ENCODE measurements around the gene RPS2.

RPS2 gene

GRCh38 chr16:1982991-1983543 lies 18.4 kb upstream of the RPS2 start:
- TF ChIP-seq EP300 (IDR thresholded peaks at IDR 0.05; ENCODE audit: borderline replicate concordance) (no peak), CEBPB (IDR thresholded peaks at IDR 0.05) (no peak), CREB1 (IDR thresholded peaks at IDR 0.05; ENCODE audit: low read depth) (no peak), FOXM1 (IDR thresholded peaks at IDR 0.05; ENCODE audit: borderline replicate concordance, low read depth) (no peak), REST (IDR thresholded peaks at IDR 0.05; ENCODE audit: low read depth) (no peak), MAX (IDR thresholded peaks at IDR 0.05) (no peak), TAF1 (IDR thresholded peaks at IDR 0.05; ENCODE audit: low read depth) (no peak), YY1 (IDR thresholded peaks at IDR 0.05; ENCODE audit: low read depth) (no peak), TEAD4 (IDR thresholded peaks at IDR 0.05) (no peak)

- TF ChIP-seq CREB1 (IDR thresholded peaks at IDR 0.05; ENCODE audit: low read depth) (no peak), MAX (IDR thresholded peaks at IDR 0.05) (no peak), TEAD4 (IDR thresholded peaks at IDR 0.05) (no peak), REST (IDR thresholded peaks at IDR 0.05; ENCODE audit: low read depth) (no peak)
Observed at GRCh38 chr16:1982013-1982433, 17.4 kb upstream of the RPS2 start.

- no peak for TF ChIP-seq TAF1 (IDR thresholded peaks at IDR 0.05; ENCODE audit: low read depth)
- TF ChIP-seq NFIC (IDR thresholded peaks at IDR 0.05) = no peak
- TF ChIP-seq YY1 (IDR thresholded peaks at IDR 0.05; ENCODE audit: low read depth) = no peak
- TF ChIP-seq USF1 (IDR thresholded peaks at IDR 0.05) = no peak
- TF ChIP-seq TCF12 (IDR thresholded peaks at IDR 0.05; ENCODE audit: low read depth) = no peak
- no peak for TF ChIP-seq REST (IDR thresholded peaks at IDR 0.05; ENCODE audit: low read depth)
- no peak for TF ChIP-seq RAD21 (IDR thresholded peaks at IDR 0.05; ENCODE audit: low read depth)
- TF ChIP-seq ZBTB7A (IDR thresholded peaks at IDR 0.05; ENCODE audit: low read depth) = no peak
- TF ChIP-seq CEBPB (IDR thresholded peaks at IDR 0.05) = no peak
- TF ChIP-seq EP300 (IDR thresholded peaks at IDR 0.05; ENCODE audit: borderline replicate concordance) = no peak
- no peak for TF ChIP-seq CREB1 (IDR thresholded peaks at IDR 0.05; ENCODE audit: low read depth)
- TF ChIP-seq MAX (IDR thresholded peaks at IDR 0.05) = no peak
- no peak for TF ChIP-seq FOXM1 (IDR thresholded peaks at IDR 0.05; ENCODE audit: borderline replicate concordance, low read depth)
- TF ChIP-seq EGR1 (IDR thresholded peaks at IDR 0.05) = no peak
- TF ChIP-seq TEAD4 (IDR thresholded peaks at IDR 0.05) = no peak
Observed at GRCh38 chr16:1981398-1981836, 16.8 kb upstream of the RPS2 start, which contains the start of gene NOXO1. Gene NOXO1, minus strand, starts transcription at chr16:1981469. Its CDS starts 290 bp downstream, at chr16:1981179.

- TF ChIP-seq CEBPB (IDR thresholded peaks at IDR 0.05) (no peak), REST (IDR thresholded peaks at IDR 0.05; ENCODE audit: low read depth) (no peak), EP300 (IDR thresholded peaks at IDR 0.05; ENCODE audit: borderline replicate concordance) (no peak), RAD21 (IDR thresholded peaks at IDR 0.05; ENCODE audit: low read depth) (no peak), USF1 (IDR thresholded peaks at IDR 0.05) (no peak), FOXM1 (IDR thresholded peaks at IDR 0.05; ENCODE audit: borderline replicate concordance, low read depth) (no peak), ZBTB7A (IDR thresholded peaks at IDR 0.05; ENCODE audit: low read depth) (no peak), CREB1 (IDR thresholded peaks at IDR 0.05; ENCODE audit: low read depth) (no peak), TEAD4 (IDR thresholded peaks at IDR 0.05) (no peak), MAX (IDR thresholded peaks at IDR 0.05) (no peak), EGR1 (IDR thresholded peaks at IDR 0.05) (no peak), NFIC (IDR thresholded peaks at IDR 0.05) (no peak), TCF12 (IDR thresholded peaks at IDR 0.05; ENCODE audit: low read depth) (no peak), YY1 (IDR thresholded peaks at IDR 0.05; ENCODE audit: low read depth) (no peak), TAF1 (IDR thresholded peaks at IDR 0.05; ENCODE audit: low read depth) (no peak)
Observed at GRCh38 chr16:1980770-1981087, 16.1 kb upstream of the RPS2 start.
